HG03196 (cell line): ENCODE data around the gene TBC1D2B.

ENCODE experiments used
- ATAC-seq: cut with Tn5 transposase; IDR thresholded peaks from one replicate; pipeline ENCODE4 v1.9.1; 2021; ENCODE audit not compliant: unreplicated experiment

Gene TBC1D2B

DNA sequence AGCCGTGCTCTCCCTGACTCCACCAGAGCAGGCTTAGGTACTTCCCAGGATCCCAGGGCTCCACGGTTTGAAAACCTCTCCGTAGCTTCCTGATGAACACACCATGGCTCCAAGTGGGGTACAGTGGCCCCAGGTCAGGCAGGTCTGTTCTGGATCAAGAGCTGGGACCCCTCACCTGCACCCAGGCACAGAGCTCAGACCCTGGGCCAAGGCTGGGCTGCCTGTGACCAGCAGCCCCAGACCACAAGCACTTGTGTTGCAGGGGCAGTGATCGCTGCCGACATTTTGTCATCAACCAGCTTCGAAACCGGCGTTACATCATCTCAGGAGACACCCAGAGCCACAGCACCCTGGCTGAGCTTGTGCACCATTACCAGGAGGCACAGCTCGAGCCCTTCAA is 20.2 kb upstream of the TBC1D2B start:
- no peak for ATAC-seq

- no peak for ATAC-seq
Measured at GRCh38 chr15:78093242-78094020, 15.9 kb upstream of the TBC1D2B start.

- ATAC-seq, result no peak
Measured at GRCh38 chr15:78092261-78093041, 14.9 kb upstream of the TBC1D2B start, which contains the start of gene SH2D7. TSS of gene SH2D7 (plus strand) at chr15:78092561. CDS start at chr15:78092585, 24 bp downstream.

GRCh38 chr15:78090422-78091063 is 13.0 kb upstream of the TBC1D2B start:
- no peak for ATAC-seq

GRCh38 chr15:78088773-78089080 is 11.2 kb upstream of the TBC1D2B start:
- no peak for ATAC-seq

GRCh38 chr15:78087951-78088772 is 10.7 kb upstream of the TBC1D2B start:
- peak; percentile 50 for ATAC-seq

GRCh38 chr15:78085928-78086327 is 8.4 kb upstream of the TBC1D2B start:
- ATAC-seq, result no peak

- no peak for ATAC-seq
Measured at GRCh38 chr15:78084449-78084750, 6.9 kb upstream of the TBC1D2B start.

GRCh38 chr15:78083687-78084448 is 6.4 kb upstream of the TBC1D2B start:
- ATAC-seq, result no peak

- ATAC-seq, result no peak
Measured at GRCh38 chr15:78083186-78083585, 5.7 kb upstream of the TBC1D2B start.

DNA sequence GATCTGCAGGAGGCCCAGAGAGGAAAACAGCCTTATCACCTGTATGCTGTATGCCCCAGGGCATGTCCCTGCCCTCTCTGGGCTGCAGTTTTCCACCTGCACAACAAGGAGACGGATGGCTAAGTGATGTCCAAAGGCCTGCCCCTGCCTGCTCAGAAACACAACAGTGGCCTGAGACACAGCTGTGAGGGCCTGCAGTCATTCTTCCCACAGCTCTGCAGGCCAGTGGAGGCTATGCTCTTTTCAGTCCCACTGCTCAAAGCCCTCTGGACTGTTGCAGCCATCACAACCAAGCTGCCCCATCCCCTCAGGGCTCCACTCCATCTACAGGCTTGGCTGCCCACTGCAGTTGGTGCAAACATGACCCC is 5.2 kb upstream of the TBC1D2B start:
- no peak for ATAC-seq

DNA sequence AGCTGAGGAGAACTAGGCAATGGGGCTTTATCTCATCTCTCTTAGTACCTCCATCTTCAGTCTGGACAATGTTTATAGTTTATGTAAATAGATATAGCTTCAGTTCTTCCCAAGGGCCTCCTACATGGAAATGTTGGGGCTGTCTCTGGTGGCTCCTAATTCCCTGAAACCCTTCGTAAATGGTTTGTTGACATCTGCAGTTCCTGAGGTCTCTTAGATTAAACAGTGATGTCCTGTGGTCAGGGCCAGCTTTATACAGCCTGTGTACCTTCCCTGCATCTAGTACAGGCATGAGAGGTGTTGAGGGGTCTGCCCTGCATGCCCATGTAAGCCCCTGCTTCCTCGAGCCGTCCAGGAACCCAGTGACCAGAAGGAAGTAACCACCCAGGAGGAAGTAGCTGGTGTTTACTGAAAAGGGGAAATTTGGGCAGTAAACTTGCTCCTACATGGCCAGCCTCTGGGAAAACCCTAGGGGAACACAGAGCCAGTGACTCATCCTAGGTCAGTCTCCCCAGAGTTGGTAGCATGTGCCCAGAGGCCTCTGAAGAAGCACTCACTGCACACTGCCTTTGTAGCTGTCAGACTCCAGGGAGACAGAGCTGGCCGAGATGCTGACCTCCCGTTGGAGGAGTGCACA is 4.7 kb upstream of the TBC1D2B start:
- no peak for ATAC-seq

GRCh38 chr15:78080088-78080460 is 2.6 kb upstream of the TBC1D2B start:
- ATAC-seq, result no peak

GRCh38 chr15:78079298-78080087 is 2.0 kb upstream of the TBC1D2B start:
- no peak for ATAC-seq

DNA sequence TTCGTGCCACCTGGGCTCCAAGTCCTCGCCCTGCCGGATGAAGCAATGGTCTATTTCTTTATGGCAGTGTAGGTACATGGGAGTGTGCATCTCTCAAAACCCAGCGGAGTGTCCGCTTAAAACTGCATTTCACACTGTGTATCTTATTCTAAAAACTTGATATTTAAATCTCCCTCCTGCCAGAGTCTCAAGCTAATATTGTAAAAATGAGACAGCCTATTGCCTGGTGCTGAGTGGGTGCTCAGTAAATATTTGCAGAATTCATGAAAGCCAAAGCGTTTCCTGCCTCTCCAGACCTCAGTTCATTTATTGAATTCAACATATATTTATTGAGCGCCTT is 330 bp upstream of the TBC1D2B start:
- no peak for ATAC-seq

- ATAC-seq, result no peak
Measured at GRCh38 chr15:78076231-78077052, 1.1 kb downstream of the TBC1D2B start.

DNA sequence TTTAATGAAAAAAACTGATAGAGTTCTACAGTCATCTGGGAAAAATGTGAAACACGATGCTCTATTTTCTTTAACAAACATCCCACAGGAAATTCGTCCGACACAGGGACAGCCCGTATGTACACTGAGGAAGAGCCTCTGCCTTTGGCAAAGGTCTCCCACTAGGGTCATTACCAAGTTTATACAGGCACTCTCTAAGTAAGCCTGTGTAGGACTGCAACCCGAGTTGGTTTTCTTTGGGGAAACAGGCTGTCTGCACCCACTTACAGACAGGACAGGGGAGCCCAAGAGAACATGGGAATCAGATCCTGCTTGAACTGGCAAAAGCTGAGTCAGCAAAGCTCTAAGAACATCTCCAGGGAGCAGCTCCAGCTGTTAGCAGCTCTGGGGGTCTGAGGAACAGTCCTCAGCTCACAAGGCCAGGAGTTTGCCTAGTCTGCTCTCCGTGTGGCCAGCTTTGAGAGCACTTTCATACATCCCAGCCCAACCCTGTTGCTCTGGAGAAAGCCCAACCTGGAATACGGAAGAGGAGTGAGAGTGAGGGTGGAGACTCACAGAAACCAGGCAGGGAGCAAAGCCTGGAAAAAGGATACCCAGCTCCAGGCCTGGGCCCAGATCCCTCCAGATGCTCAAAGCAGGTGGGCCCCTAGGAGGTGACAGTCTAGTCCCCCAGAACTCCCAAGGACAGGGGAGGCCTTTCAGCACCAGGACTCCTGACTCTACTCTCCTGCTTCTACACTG is 1.9 kb downstream of the TBC1D2B start:
- no peak for ATAC-seq
